H9 (cell line): ENCODE measurements around the gene CABLES2. TPM values are rescaled to one million over a fixed set of nuclear protein-coding genes. Genes with fewer than 3 reads are reported as not detected.

Source experiments
- DNase-seq: peaks from one replicate; pipeline ENCODE4 v3.0.0-alpha.2; 2017
- H2AFZ ChIP-seq: one replicate; pipeline ENCODE4 v1.6.1; 2013; ENCODE audit warnings: mild to moderate bottlenecking, low read length, control low read depth, moderate library complexity
- H2AK5ac ChIP-seq: 2 replicates; pipeline ENCODE4 v1.6.1; 2013; ENCODE audit warnings: low read length, control low read depth, mixed read lengths; ENCODE audit not compliant: insufficient read length
- H2BK120ac ChIP-seq: one replicate; pipeline ENCODE4 v1.6.1; 2013; ENCODE audit warnings: low read depth, mild to moderate bottlenecking, low read length, control low read depth, inconsistent platforms; ENCODE audit not compliant: poor library complexity, severe bottlenecking
- H2BK12ac ChIP-seq: 2 replicates; pipeline ENCODE4 v1.6.1; 2013; ENCODE audit warnings: low read length, control low read depth, mixed read lengths, low read depth; ENCODE audit not compliant: insufficient read length
- H2BK15ac ChIP-seq: 2 replicates; pipeline ENCODE4 v1.6.1; 2013; ENCODE audit warnings: low read depth, low read length, control low read depth
- H2BK20ac ChIP-seq: one replicate; pipeline ENCODE4 v1.6.1; 2013; ENCODE audit warnings: low read depth, mild to moderate bottlenecking, low read length, control low read depth, inconsistent platforms; ENCODE audit not compliant: poor library complexity, severe bottlenecking
- H2BK5ac ChIP-seq: 2 replicates; pipeline ENCODE4 v1.6.1; 2013; ENCODE audit warnings: low read length, control low read depth, mixed read lengths; ENCODE audit not compliant: insufficient read length
- H3K14ac ChIP-seq: 2 replicates; pipeline ENCODE4 v1.6.1; 2013; ENCODE audit warnings: low read length, control low read depth; ENCODE audit not compliant: insufficient read depth
- H3K18ac ChIP-seq: 2 replicates; pipeline ENCODE4 v1.6.1; 2013; ENCODE audit warnings: low read depth, mild to moderate bottlenecking, mixed read lengths, low read length, control low read depth; ENCODE audit not compliant: insufficient read length
- H3K23ac ChIP-seq: 2 replicates; pipeline ENCODE4 v1.6.1; 2013; ENCODE audit warnings: low read length, control low read depth, mixed read lengths, low read depth; ENCODE audit not compliant: insufficient read length
- H3K23me2 ChIP-seq: 2 replicates; pipeline ENCODE4 v1.6.1; 2013; ENCODE audit warnings: low read depth, mild to moderate bottlenecking, mixed read lengths, low read length, control low read depth; ENCODE audit not compliant: insufficient read length, poor library complexity, severe bottlenecking
- H3K27ac ChIP-seq: 2 replicates; pipeline ENCODE4 v1.5.1; 2013; ENCODE audit warnings: low read length, control low read depth, mixed read lengths, low read depth; ENCODE audit not compliant: insufficient read length
- H3K27me3 ChIP-seq: 2 replicates; pipeline ENCODE4 v1.6.1; 2013; ENCODE audit warnings: low read length, control low read depth, inconsistent platforms; ENCODE audit not compliant: insufficient read depth
- H3K4ac ChIP-seq: 2 replicates; pipeline ENCODE4 v1.6.1; 2013; ENCODE audit warnings: low read depth, mild to moderate bottlenecking, control low read depth, inconsistent platforms, low read length, moderate library complexity
- H3K4me1 ChIP-seq: 2 replicates; pipeline ENCODE4 v1.6.1; 2013; ENCODE audit warnings: low read length, control low read depth, inconsistent platforms; ENCODE audit not compliant: insufficient read depth
- H3K4me2 ChIP-seq: 2 replicates; pipeline ENCODE4 v1.6.1; 2013; ENCODE audit warnings: low read length, control low read depth, mixed read lengths; ENCODE audit not compliant: insufficient read length, insufficient read depth
- H3K56ac ChIP-seq: 2 replicates; pipeline ENCODE4 v1.6.1; 2013; ENCODE audit warnings: low read depth, mild to moderate bottlenecking, mixed read lengths, low read length, control low read depth; ENCODE audit not compliant: insufficient read length
- H3K79me1 ChIP-seq: 2 replicates; pipeline ENCODE4 v1.6.1; 2013; ENCODE audit warnings: low read depth, mild to moderate bottlenecking, moderate library complexity, low read length, control low read depth, inconsistent platforms; ENCODE audit not compliant: insufficient read depth, poor library complexity, severe bottlenecking
- H3K79me2 ChIP-seq: 2 replicates; pipeline ENCODE4 v1.6.1; 2013; ENCODE audit warnings: low read length, control low read depth, inconsistent platforms; ENCODE audit not compliant: insufficient read depth
- H3K9ac ChIP-seq: 2 replicates; pipeline ENCODE4 v1.6.1; 2013; ENCODE audit warnings: low read length, control low read depth, mixed read lengths; ENCODE audit not compliant: insufficient read length; ENCODE audit errors: extremely low read depth
- H3K9me3 ChIP-seq: one replicate; pipeline ENCODE4 v1.6.1; 2013; ENCODE audit warnings: low read depth, low read length, inconsistent platforms; ENCODE audit not compliant: control insufficient read depth
- H3T11ph ChIP-seq: one replicate; pipeline ENCODE4 v1.6.1; 2013; ENCODE audit warnings: mild to moderate bottlenecking, low read length, control low read depth, inconsistent platforms
- H4K20me1 ChIP-seq: one replicate; pipeline ENCODE4 v1.6.1; 2013; ENCODE audit not compliant: control insufficient read depth, insufficient read length, insufficient read depth
- H4K5ac ChIP-seq: 2 replicates; pipeline ENCODE4 v1.6.1; 2013; ENCODE audit warnings: low read depth, mild to moderate bottlenecking, mixed read lengths, low read length, control low read depth; ENCODE audit not compliant: insufficient read length
- H4K8ac ChIP-seq: replicated peaks from 2 replicates; pipeline ENCODE4 v1.6.1; 2013; ENCODE audit warnings: low read length, control low read depth, mixed read lengths, low read depth; ENCODE audit not compliant: insufficient read length
- H4K91ac ChIP-seq: 2 replicates; pipeline ENCODE4 v1.6.1; 2013; ENCODE audit warnings: low read depth, mild to moderate bottlenecking, moderate library complexity, mixed read lengths, low read length, control low read depth; ENCODE audit not compliant: insufficient read length
- H3K27ac Mint-ChIP-seq, 3 experiments: 2 replicates in 2 of 3; 3 replicates in 1 of 3; pipeline ENCODE4 v1.8.0; 2020 to 2021; ENCODE audit warnings: mixed read lengths in 3 of 3, mild to moderate bottlenecking in 1 of 3, moderate library complexity in 1 of 3
- H3K27me3 Mint-ChIP-seq: 2 replicates; pipeline ENCODE4 v1.8.0; 2021; ENCODE audit warnings: low read depth, mild to moderate bottlenecking, moderate library complexity, mixed read lengths
- H3K36me3 Mint-ChIP-seq, 3 experiments: 2 replicates in 2 of 3; 3 replicates in 1 of 3; pipeline ENCODE4 v1.8.0; 2020 to 2021; ENCODE audit warnings: low read depth in 3 of 3, mixed read lengths in 3 of 3; ENCODE audit not compliant: insufficient read depth in 1 of 3
- H3K4me1 Mint-ChIP-seq, 2 experiments: 2 replicates each; pipeline ENCODE4 v1.8.0; 2020; ENCODE audit warnings: mixed read lengths in 2 of 2
- H3K4me3 Mint-ChIP-seq, 2 experiments: 2 replicates in 1 of 2; 3 replicates in 1 of 2; pipeline ENCODE4 v1.8.0; 2020 to 2021; ENCODE audit warnings: mild to moderate bottlenecking in 2 of 2, mixed read lengths in 2 of 2, moderate library complexity in 1 of 2
- H3K9me3 Mint-ChIP-seq, 2 experiments: 2 replicates in 1 of 2; 3 replicates in 1 of 2; pipeline ENCODE4 v1.8.0; 2020; ENCODE audit warnings: mild to moderate bottlenecking in 2 of 2, mixed read lengths in 2 of 2, moderate library complexity in 1 of 2
- CTCF ChIP-seq: fragments of 200-600 bp; sonication (generic); conservative IDR thresholded peaks from 3 replicates; pipeline ENCODE4 v1.8.0; 2021; ENCODE audit warnings: antibody characterized with exemption, mild to moderate bottlenecking
- WGBS: extraction: QIAGEN DNeasy Blood & Tissue Kit; methylation state at CpG from one replicate; pipeline ENCODE4 v1.1.7; 2013; ENCODE audit warnings: missing lambda C conversion rate, low lambda C conversion rate, mixed read lengths; ENCODE audit not compliant: insufficient read length; ENCODE audit errors: extremely low coverage; 5-methylcytosine and 5-hydroxymethylcytosine counted together
- total RNA-seq: library from RNA; stranded (reverse); gene quantifications from 2 replicates; pipeline ENCODE4 v1.2.1, GENCODE V29; 2021

Gene CABLES2
- total RNA-seq, 1 experiment from 2014 or later: 10.8 TPM

GRCh38 chr20:62451156-62451767, 44.2 kb upstream of the CABLES2 start:
- no peak overlapping the region for H2AK5ac ChIP-seq
- no peaks in the 10 kb centered on the region for H3K9me3 ChIP-seq
- no peak overlapping the region for H2BK120ac ChIP-seq
- H2BK12ac ChIP-seq: no peak overlapping the region
- no peak overlapping the region for H2BK20ac ChIP-seq
- H4K91ac ChIP-seq: no peak overlapping the region
- no peak overlapping the region for H4K8ac ChIP-seq
- no peak overlapping the region for H2BK15ac ChIP-seq
- Mint-ChIP-seq H3K4me1 (peaks cover 0 to 16% of the 10 kb centered on the region in 2 experiments; a peak in 2 of 4 replicates), H3K27me3 (peaks cover 12% of the 10 kb centered on the region), H3K9me3 (no peaks in the 10 kb centered on the region), H3K36me3 (no peaks in the 10 kb centered on the region), H3K4me3 (no peak overlapping the region), H3K27ac (no peak overlapping the region)
- H3K27ac ChIP-seq: no peak overlapping the region
- H3K79me2 ChIP-seq: no peaks in the 10 kb centered on the region
- no peak overlapping the region for H3K14ac ChIP-seq
- no peak overlapping the region for H3K18ac ChIP-seq
- H3K4me1 ChIP-seq: no peaks in the 10 kb centered on the region
- DNase-seq: no peak
- no peak overlapping the region for H3K56ac ChIP-seq
- no peak overlapping the region for H3K9ac ChIP-seq
- H4K20me1 ChIP-seq: no peaks in the 10 kb centered on the region
- no peak overlapping the region for H3K4ac ChIP-seq
- no peak overlapping the region for H2AFZ ChIP-seq
- no peaks in the 10 kb centered on the region for H3K23me2 ChIP-seq
- no peak overlapping the region for H3K23ac ChIP-seq
- H3K27me3 ChIP-seq: no peaks in the 10 kb centered on the region
- no peak overlapping the region for H4K5ac ChIP-seq
- H3K79me1 ChIP-seq: no peaks in the 10 kb centered on the region
- H3T11ph ChIP-seq: no peak overlapping the region
- no peak for TF ChIP-seq CTCF
- WGBS: no CpG with 5 or more reads among the region's 10 CpGs
- no peak overlapping the region for H3K4me2 ChIP-seq
- no peak overlapping the region for H2BK5ac ChIP-seq
